OCI-LY7 (cell line): Measurements from ENCODE around the gene MAF. TPM values are rescaled to one million over a fixed set of nuclear protein-coding genes. Genes with fewer than 3 reads are reported as not detected.

Experiments used
- BruUV-seq: library from RNA; stranded (reverse); fragments of 400-500 nt; replicated peaks from 2 replicates; lab custom pipeline; 2021; lab: Mats Ljungman, UMichigan
- CTCF ChIA-PET: fragments of 300-600 bp; sonication (Branson Sonifier 250); formaldehyde crosslinking; loops from one replicate; lab custom pipeline; 2022; ENCODE audit warnings: antibody characterized with exemption; ENCODE audit not compliant: unreplicated experiment; lab: Charles Lee
- POLR2A ChIA-PET: fragments of 300-600 bp; sonication (Branson Sonifier 250); formaldehyde crosslinking; loops from one replicate; lab custom pipeline; 2022; ENCODE audit warnings: antibody characterized with exemption; lab: Charles Lee
- DNase-seq: peaks from one replicate; pipeline ENCODE4 v3.0.0-alpha.2; 2015; ENCODE audit warnings: low spot score
- H2AFZ ChIP-seq: fragments of 200-600 bp; sonication (generic), shearing (Covaris generic); 2 replicates; pipeline ENCODE4 v1.6.1; 2014; ENCODE audit warnings: mild to moderate bottlenecking, antibody characterized with exemption, low read length, moderate library complexity
- H3K27ac ChIP-seq: fragments of 200-600 bp; sonication (generic); 2 replicates; pipeline ENCODE4 v1.5.1; 2014; ENCODE audit warnings: mixed run types, low read depth, mild to moderate bottlenecking, moderate library complexity, low read length, inconsistent platforms; ENCODE audit not compliant: poor library complexity, severe bottlenecking
- H3K36me3 ChIP-seq: fragments of 200-600 bp; sonication (generic); 2 replicates; pipeline ENCODE4 v1.6.1; 2014; ENCODE audit warnings: mild to moderate bottlenecking, antibody characterized with exemption, low read length, moderate library complexity, mixed read lengths; ENCODE audit not compliant: insufficient read depth
- H3K4me1 ChIP-seq: fragments of 200-600 bp; sonication (generic); 2 replicates; pipeline ENCODE4 v1.5.1; 2014; ENCODE audit warnings: mild to moderate bottlenecking, low read length; ENCODE audit not compliant: insufficient read depth, poor library complexity, severe bottlenecking
- H3K4me2 ChIP-seq: fragments of 200-600 bp; sonication (generic); 2 replicates; pipeline ENCODE4 v1.6.1; 2014; ENCODE audit warnings: mild to moderate bottlenecking, low read length
- H3K4me3 ChIP-seq: fragments of 200-600 bp; sonication (generic); 2 replicates; pipeline ENCODE4 v1.5.1; 2014; ENCODE audit warnings: mild to moderate bottlenecking, low read depth, low read length; ENCODE audit not compliant: poor library complexity, severe bottlenecking
- H3K79me2 ChIP-seq: fragments of 200-600 bp; sonication (generic); 2 replicates; pipeline ENCODE4 v1.6.1; 2016; ENCODE audit warnings: low read depth, mild to moderate bottlenecking, low read length, moderate library complexity, mixed read lengths; ENCODE audit not compliant: insufficient read depth
- H3K9me2 ChIP-seq: fragments of 200-600 bp; sonication (generic); 2 replicates; pipeline ENCODE4 v1.6.1; 2016; ENCODE audit warnings: mild to moderate bottlenecking, low read length, mixed read lengths; ENCODE audit not compliant: insufficient read depth
- H3K9me3 ChIP-seq: fragments of 200-600 bp; sonication (generic); 2 replicates; pipeline ENCODE4 v1.6.1; 2014; ENCODE audit warnings: mild to moderate bottlenecking, mixed run types, low read length, mixed read lengths
- H4K20me1 ChIP-seq: fragments of 200-600 bp; sonication (generic); 2 replicates; pipeline ENCODE4 v1.6.1; 2014; ENCODE audit warnings: mild to moderate bottlenecking, antibody characterized with exemption, low read length, moderate library complexity, mixed read lengths; ENCODE audit not compliant: insufficient read depth
- CTCF ChIP-seq: fragments of 200-600 bp; sonication (generic); conservative IDR thresholded peaks from 2 replicates; pipeline ENCODE4 v1.5.1; 2014; ENCODE audit warnings: mild to moderate bottlenecking, antibody characterized with exemption, low read length, moderate library complexity, mixed read lengths
- EZH2phosphoT487 ChIP-seq: fragments of 200-600 bp; sonication (generic); IDR thresholded peaks from 2 replicates; pipeline ENCODE4 v1.6.1; 2018; ENCODE audit warnings: low read depth, borderline replicate concordance, mild to moderate bottlenecking, mixed run types, antibody characterized with exemption, low read length, moderate library complexity, mixed read lengths
- intact Hi-C: fragments of 100-400 bp; cut with micrococcal nuclease; formaldehyde crosslinking; loops from one replicate; pipeline ENCODE4 v1.10.0; 2022; ENCODE audit not compliant: unreplicated experiment
- total RNA-seq, 2 experiments: library from RNA; depleted of rRNA in 1 of 2; stranded (reverse); fragments of >200 nt in 1 of 2; shearing (Covaris generic) in 1 of 2; gene quantifications; 2 replicates each; pipeline ENCODE4 v1.2.3, GENCODE V29; 2014 to 2022

The MAF gene
- total RNA-seq, 2 experiments from 2014 or later: not detected

GRCh38 chr16:79598348-79599181, 2.0 kb downstream of the MAF start:
- peaks cover 7% of the 10 kb centered on the region for H3K4me1 ChIP-seq
- no peaks in the 10 kb centered on the region for H3K36me3 ChIP-seq
- H3K9me2 ChIP-seq: no peaks in the 10 kb centered on the region
- H3K9me3 ChIP-seq: no peaks in the 10 kb centered on the region
- H2AFZ ChIP-seq: no peak overlapping the region
- intact Hi-C loops: no loop called here
- TF ChIP-seq CTCF: no peak
- TF ChIP-seq EZH2phosphoT487: no peak
- no peaks in the 10 kb centered on the region for H3K79me2 ChIP-seq
- H3K4me3 ChIP-seq: no peak overlapping the region
- H3K4me2 ChIP-seq: no peak overlapping the region
- H3K27ac ChIP-seq: no peak overlapping the region
- H4K20me1 ChIP-seq: no peaks in the 10 kb centered on the region
- DNase-seq: no peak
- BruUV-seq: no TSS peak
- ChIA-PET CTCF (interaction anchor here (0.6 kb wide), 1 partner anchor 12 kb away, joined by 3 read pairs; no protein-coding TSS in a partner anchor), POLR2A (interaction anchor here (0.6 to 1.0 kb wide), 3 partner anchors 11 to 888 kb away, joined by 3 to 4 read pairs (median 4); no protein-coding TSS in a partner anchor)

GRCh38 chr16:79598063-79598347, 2.5 kb downstream of the MAF start:
- Histone ChIP-seq H3K9me3 (no peaks in the 10 kb centered on the region), H3K4me2 (no peak overlapping the region), H3K36me3 (no peaks in the 10 kb centered on the region), H3K9me2 (no peaks in the 10 kb centered on the region), H2AFZ (no peak overlapping the region), H3K27ac (no peak overlapping the region), H3K4me1 (peaks cover 7% of the 10 kb centered on the region), H3K4me3 (no peak overlapping the region), H3K79me2 (no peaks in the 10 kb centered on the region), H4K20me1 (no peaks in the 10 kb centered on the region)
- no TSS peak for BruUV-seq
- CTCF ChIA-PET: no interaction called here
- POLR2A ChIA-PET: interaction anchor here (0.6 to 1.0 kb wide), 2 partner anchors 11 to 888 kb away, joined by 3 to 4 read pairs; no protein-coding TSS in a partner anchor
- no peak for DNase-seq
- intact Hi-C loops: no loop called here
- TF ChIP-seq EZH2phosphoT487 (no peak), CTCF (no peak)
